ENCODE measurements around the gene CLNK. TPM values are rescaled to one million over a fixed set of nuclear protein-coding genes. Genes with fewer than 3 reads are reported as not detected.

Gene CLNK
- total RNA-seq, 2 experiments from 2014 or later: 2.0 TPM; not detected in 1

GRCh38 chr4:10504570-10505179 is 179.9 kb downstream of the CLNK start:
- CTCF ChIA-PET (ENCODE audit: unreplicated experiment): no interaction called here
- no TSS peak for BruUV-seq (replicated peaks)

DNA sequence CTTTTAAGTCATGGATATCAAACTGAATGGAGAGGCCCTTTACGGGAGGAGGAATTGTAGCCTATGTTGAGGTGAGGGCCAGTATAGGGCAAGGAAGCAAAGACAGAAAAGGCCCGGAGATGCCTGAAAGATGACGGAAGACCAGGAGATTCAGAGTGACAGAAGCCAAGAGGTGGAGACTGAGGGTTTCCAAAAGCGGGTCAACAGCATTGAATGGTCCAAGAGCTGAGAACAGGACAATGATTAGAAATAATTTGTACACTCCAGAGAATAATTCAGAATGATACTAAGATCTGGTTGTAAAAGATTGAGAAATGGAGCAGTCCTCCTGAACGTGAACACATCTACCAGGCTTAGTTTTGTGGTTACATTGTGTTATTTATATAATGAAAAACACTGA is 181.9 kb downstream of the CLNK start:
- Histone ChIP-seq H3K27ac (ENCODE audit: low read depth, low read length, poor library complexity, severe bottlenecking) (no peak overlapping the region), H3K9me2 (ENCODE audit: insufficient read depth, low read length) (no peaks in the 10 kb centered on the region), H3K79me2 (ENCODE audit: insufficient read depth, low read depth, low read length) (no peaks in the 10 kb centered on the region), H3K4me1 (ENCODE audit: insufficient read depth, low read length, poor library complexity, severe bottlenecking) (no peaks in the 10 kb centered on the region), H3K4me3 (ENCODE audit: low read depth, low read length, poor library complexity, severe bottlenecking) (no peak overlapping the region), H3K36me3 (ENCODE audit: insufficient read depth, low read length) (no peaks in the 10 kb centered on the region), H4K20me1 (ENCODE audit: insufficient read depth, low read length) (no peaks in the 10 kb centered on the region), H3K4me2 (ENCODE audit: low read length) (no peak overlapping the region), H2AFZ (ENCODE audit: low read length) (no peak overlapping the region), H3K9me3 (ENCODE audit: low read length) (no peaks in the 10 kb centered on the region; the same call in 1 of the 2 replicates)
- intact Hi-C loops (cut with micrococcal nuclease; ENCODE audit: unreplicated experiment): no loop called here
- no peak for DNase-seq (ENCODE audit: low spot score)
- POLR2A ChIA-PET: no interaction called here
- no TSS peak for BruUV-seq (replicated peaks)
- CTCF ChIA-PET (ENCODE audit: unreplicated experiment): no interaction called here
- TF ChIP-seq EZH2phosphoT487 (IDR thresholded peaks at IDR 0.05; ENCODE audit: borderline replicate concordance, low read depth, low read length) (no peak), CTCF (conservative IDR thresholded peaks at IDR 0.05; ENCODE audit: low read length) (no peak)

More at GRCh38 chr4:10504570-10505179, 179.9 kb downstream of the CLNK start:
- H3K4me2 ChIP-seq (ENCODE audit: low read length): no peak overlapping the region
- DNase-seq (ENCODE audit: low spot score): no peak
- H4K20me1 ChIP-seq (ENCODE audit: insufficient read depth, low read length): no peaks in the 10 kb centered on the region
- TF ChIP-seq EZH2phosphoT487 (IDR thresholded peaks at IDR 0.05; ENCODE audit: borderline replicate concordance, low read depth, low read length) (no peak), CTCF (conservative IDR thresholded peaks at IDR 0.05; ENCODE audit: low read length) (no peak)
- H3K27ac ChIP-seq (ENCODE audit: low read depth, low read length, poor library complexity, severe bottlenecking): no peak overlapping the region
- H3K9me2 ChIP-seq (ENCODE audit: insufficient read depth, low read length): no peaks in the 10 kb centered on the region
- POLR2A ChIA-PET: no interaction called here
- no peak overlapping the region for H3K4me3 ChIP-seq (ENCODE audit: low read depth, low read length, poor library complexity, severe bottlenecking)
- no peaks in the 10 kb centered on the region for H3K36me3 ChIP-seq (ENCODE audit: insufficient read depth, low read length)
- no peaks in the 10 kb centered on the region for H3K4me1 ChIP-seq (ENCODE audit: insufficient read depth, low read length, poor library complexity, severe bottlenecking)
- intact Hi-C loops (cut with micrococcal nuclease; ENCODE audit: unreplicated experiment): no loop called here
- H3K79me2 ChIP-seq (ENCODE audit: insufficient read depth, low read depth, low read length): no peaks in the 10 kb centered on the region
- no peaks in the 10 kb centered on the region; the same call in 1 of the 2 replicates for H3K9me3 ChIP-seq (ENCODE audit: low read length)
- no peak overlapping the region for H2AFZ ChIP-seq (ENCODE audit: low read length)

GRCh38 chr4:10500776-10501175 is 183.8 kb downstream of the CLNK start:
- POLR2A ChIA-PET: no interaction called here
- H4K20me1 ChIP-seq (ENCODE audit: insufficient read depth, low read length): no peaks in the 10 kb centered on the region

More at GRCh38 chr4:10500776-10501175, 183.8 kb downstream of the CLNK start:
- Histone ChIP-seq H3K4me1 (ENCODE audit: insufficient read depth, low read length, poor library complexity, severe bottlenecking) (no peaks in the 10 kb centered on the region), H3K27ac (ENCODE audit: low read depth, low read length, poor library complexity, severe bottlenecking) (no peak overlapping the region), H3K9me2 (ENCODE audit: insufficient read depth, low read length) (no peaks in the 10 kb centered on the region), H3K79me2 (ENCODE audit: insufficient read depth, low read depth, low read length) (no peaks in the 10 kb centered on the region), H2AFZ (ENCODE audit: low read length) (no peak overlapping the region), H3K9me3 (ENCODE audit: low read length) (no peaks in the 10 kb centered on the region; the same call in 1 of the 2 replicates), H3K4me3 (ENCODE audit: low read depth, low read length, poor library complexity, severe bottlenecking) (no peak overlapping the region), H3K36me3 (ENCODE audit: insufficient read depth, low read length) (no peaks in the 10 kb centered on the region), H3K4me2 (ENCODE audit: low read length) (no peak overlapping the region)
- CTCF ChIA-PET (ENCODE audit: unreplicated experiment): no interaction called here
- TF ChIP-seq EZH2phosphoT487 (IDR thresholded peaks at IDR 0.05; ENCODE audit: borderline replicate concordance, low read depth, low read length) (no peak), CTCF (conservative IDR thresholded peaks at IDR 0.05; ENCODE audit: low read length) (no peak)
- intact Hi-C loops (cut with micrococcal nuclease; ENCODE audit: unreplicated experiment): no loop called here
- BruUV-seq (replicated peaks): no TSS peak
- DNase-seq (ENCODE audit: low spot score): no peak

Data from OCI-LY7 (cell line).